ENCODE measurements around the gene ANXA4. TPM values are rescaled to one million over a fixed set of nuclear protein-coding genes. Genes with fewer than 3 reads are reported as not detected.

The ANXA4 gene
- total RNA-seq, 1 donor from 2014 or later, result 6.6 TPM

DNA sequence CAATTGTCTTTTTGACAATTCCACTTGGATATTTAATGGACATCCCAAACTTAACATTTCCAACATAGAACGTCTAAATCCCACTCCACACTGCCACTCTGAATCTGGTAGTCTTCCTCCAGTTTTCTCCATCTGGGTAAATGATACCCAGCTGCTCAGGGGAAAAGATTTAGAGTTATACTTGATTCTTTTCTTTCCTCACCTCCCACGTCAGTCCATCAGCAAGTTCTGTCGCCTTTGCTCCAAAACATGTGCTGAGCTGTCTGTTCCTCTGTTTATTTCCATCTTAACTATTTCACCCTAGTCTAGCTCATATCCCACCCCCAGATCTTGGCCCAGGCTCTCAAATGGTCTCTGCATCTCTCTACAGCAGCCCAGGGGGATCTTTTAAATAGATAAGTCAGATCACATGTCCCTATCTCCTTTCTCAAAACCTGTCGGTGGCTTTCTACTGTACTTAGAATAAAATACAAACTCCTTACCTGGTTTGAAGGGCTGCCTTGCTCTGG is 44.2 kb downstream of the ANXA4 start:
- TF ChIP-seq CTCF (conservative IDR thresholded peaks at IDR 0.05), result no peak
- peaks cover 15% of the 10 kb centered on the region for H3K4me1 Mint-ChIP-seq
- DNase-seq (ENCODE audit: low read depth, low spot score), result no peak
- no peaks in the 10 kb centered on the region for H3K27me3 Mint-ChIP-seq (ENCODE audit: low read depth)
- no peaks in the 10 kb centered on the region for H3K9me3 Mint-ChIP-seq
- H3K27ac Mint-ChIP-seq (ENCODE audit: unreplicated experiment), result no peak overlapping the region
- H3K4me3 Mint-ChIP-seq, result no peak overlapping the region
- no peaks in the 10 kb centered on the region for H3K36me3 Mint-ChIP-seq (ENCODE audit: low read depth)

DNA sequence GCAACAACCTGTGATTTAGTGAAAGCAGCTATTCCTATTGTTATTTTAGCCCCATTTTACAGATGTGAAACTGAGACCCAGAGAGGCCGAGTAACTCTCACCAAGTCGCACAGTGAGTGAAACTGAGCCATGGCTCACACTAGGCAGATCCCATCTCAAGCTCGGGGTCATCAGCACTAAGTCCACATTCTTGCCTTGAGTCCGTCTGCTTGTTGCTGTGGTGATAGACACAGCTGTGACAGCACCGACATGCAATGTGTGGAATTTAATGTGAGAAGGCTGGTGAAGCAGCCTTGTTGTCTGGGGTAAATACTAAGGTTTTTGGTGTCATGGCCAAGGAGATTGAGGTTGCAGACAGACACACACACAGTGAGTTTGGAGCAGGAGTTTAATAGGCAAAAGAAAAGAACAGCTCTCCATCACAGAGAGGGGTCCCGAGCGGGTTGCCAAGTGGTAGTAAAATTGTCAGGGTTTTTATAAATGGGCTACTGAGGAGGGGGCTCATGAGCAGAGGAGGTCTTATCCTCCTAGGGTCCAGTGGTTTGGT is 47.3 kb downstream of the ANXA4 start:
- H3K4me1 Mint-ChIP-seq, result peaks cover 15% of the 10 kb centered on the region
- no peak overlapping the region for H3K4me3 Mint-ChIP-seq
- H3K9me3 Mint-ChIP-seq, result no peaks in the 10 kb centered on the region
- H3K27ac Mint-ChIP-seq (ENCODE audit: unreplicated experiment), result peak overlapping the region; percentile 20
- no peaks in the 10 kb centered on the region for H3K27me3 Mint-ChIP-seq (ENCODE audit: low read depth)
- no peaks in the 10 kb centered on the region for H3K36me3 Mint-ChIP-seq (ENCODE audit: low read depth)
- no peak for TF ChIP-seq CTCF (conservative IDR thresholded peaks at IDR 0.05)
- peak; percentile 6 for DNase-seq (ENCODE audit: low read depth, low spot score)

GRCh38 chr2:69789772-69790600 is 48.1 kb downstream of the ANXA4 start:
- peaks cover 15% of the 10 kb centered on the region for H3K4me1 Mint-ChIP-seq
- no peak overlapping the region for H3K27ac Mint-ChIP-seq (ENCODE audit: unreplicated experiment)
- no peaks in the 10 kb centered on the region for H3K36me3 Mint-ChIP-seq (ENCODE audit: low read depth)
- DNase-seq (ENCODE audit: low read depth, low spot score), result no peak
- no peaks in the 10 kb centered on the region for H3K27me3 Mint-ChIP-seq (ENCODE audit: low read depth)
- H3K9me3 Mint-ChIP-seq, result no peaks in the 10 kb centered on the region
- no peak overlapping the region for H3K4me3 Mint-ChIP-seq
- TF ChIP-seq CTCF (conservative IDR thresholded peaks at IDR 0.05), result no peak

DNA sequence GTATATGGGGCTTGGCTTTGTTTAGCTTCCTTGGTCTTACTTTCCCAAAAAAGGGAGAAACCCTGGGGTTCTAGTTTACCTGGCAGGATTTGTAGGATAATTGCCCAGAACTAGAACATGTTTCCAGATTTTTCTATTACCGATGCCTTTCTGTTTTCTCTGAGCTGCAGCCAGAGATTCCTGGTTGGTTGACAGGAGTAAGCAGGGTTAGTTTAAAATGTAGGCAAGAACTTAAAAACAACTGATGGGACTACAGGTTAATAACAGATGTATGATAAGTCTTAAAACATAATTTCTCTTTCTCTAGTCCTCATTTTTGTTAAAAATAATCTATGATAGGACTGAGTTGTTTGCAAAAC is 48.6 kb downstream of the ANXA4 start:
- Mint-ChIP-seq H3K27me3 (ENCODE audit: low read depth) (no peaks in the 10 kb centered on the region), H3K36me3 (ENCODE audit: low read depth) (no peaks in the 10 kb centered on the region), H3K9me3 (no peaks in the 10 kb centered on the region), H3K4me3 (no peak overlapping the region), H3K27ac (ENCODE audit: unreplicated experiment) (no peak overlapping the region), H3K4me1 (peaks cover 15% of the 10 kb centered on the region)
- DNase-seq (ENCODE audit: low read depth, low spot score), result no peak
- no peak for TF ChIP-seq CTCF (conservative IDR thresholded peaks at IDR 0.05)

DNA sequence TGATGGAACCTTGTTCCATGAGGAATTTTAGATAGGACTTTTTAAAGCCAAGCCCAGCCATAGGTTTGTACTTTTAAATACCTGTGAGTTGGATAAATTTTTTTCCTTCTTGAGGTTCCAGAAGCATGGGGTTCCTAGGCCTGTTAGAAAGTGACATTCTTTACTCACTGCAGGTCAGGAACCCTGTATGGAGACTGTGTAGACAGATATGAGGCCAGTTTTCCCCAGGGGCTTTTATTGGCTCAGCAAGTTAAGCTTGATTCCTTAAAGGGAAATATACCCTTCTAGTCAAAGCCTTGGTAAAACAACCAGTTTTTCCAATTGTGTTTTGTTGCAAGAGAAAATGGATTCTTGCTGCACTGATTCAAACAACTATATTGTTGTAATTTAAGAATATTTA is 49.1 kb downstream of the ANXA4 start:
- H3K4me3 Mint-ChIP-seq, result no peak overlapping the region
- H3K27ac Mint-ChIP-seq (ENCODE audit: unreplicated experiment), result no peak overlapping the region
- peaks cover 15% of the 10 kb centered on the region for H3K4me1 Mint-ChIP-seq
- no peak for TF ChIP-seq CTCF (conservative IDR thresholded peaks at IDR 0.05)
- H3K9me3 Mint-ChIP-seq, result no peaks in the 10 kb centered on the region
- H3K27me3 Mint-ChIP-seq (ENCODE audit: low read depth), result no peaks in the 10 kb centered on the region
- DNase-seq (ENCODE audit: low read depth, low spot score), result no peak
- no peaks in the 10 kb centered on the region for H3K36me3 Mint-ChIP-seq (ENCODE audit: low read depth)

All from neural crest cell (in vitro differentiated cells).